HG02970 (cell line): ENCODE results near the gene HCN4.
"Not testable (repeated sequence)": the region's sequence is repeated elsewhere in the genome, so short reads cannot be mapped to it uniquely, and the experiment has no call there.

ENCODE experiments used
- ATAC-seq: cut with Tn5 transposase; IDR thresholded peaks from one replicate; pipeline ENCODE4 v1.9.1; 2021; ENCODE audit warnings: mild to moderate bottlenecking, moderate library complexity, moderate number of reproducible peaks; ENCODE audit not compliant: unreplicated experiment, low FRiP score

HCN4 gene

GRCh38 chr15:73368301-73369136, at the start of gene HCN4:
Gene HCN4 (minus strand): TSS chr15:73368958. CDS start chr15:73368270, 688 bp downstream.
- ATAC-seq, result no peak

- no peak for ATAC-seq
These were observed 46.1 kb upstream of the HCN4 start for GRCh38 chr15:73414876-73415275.

DNA sequence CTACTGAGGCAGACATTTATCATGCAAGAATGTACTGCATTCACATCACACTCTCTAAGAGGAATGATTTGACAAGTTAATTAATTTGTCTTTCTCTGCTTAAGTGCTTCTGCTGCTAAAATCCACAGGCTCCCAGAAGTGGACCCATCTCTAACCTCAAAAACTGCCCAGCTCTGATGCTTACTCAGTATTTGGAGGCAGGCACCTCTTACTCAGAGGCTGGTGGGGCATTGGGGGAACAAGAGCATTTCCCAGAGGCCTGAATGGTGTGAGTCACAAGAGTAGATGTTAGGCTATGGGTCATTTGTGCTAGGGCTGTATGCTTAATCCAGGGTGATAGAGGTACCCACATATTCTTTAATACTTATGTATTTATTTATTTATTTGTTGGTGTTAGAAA, 34.4 kb upstream of the HCN4 start:
- ATAC-seq, result no peak

DNA sequence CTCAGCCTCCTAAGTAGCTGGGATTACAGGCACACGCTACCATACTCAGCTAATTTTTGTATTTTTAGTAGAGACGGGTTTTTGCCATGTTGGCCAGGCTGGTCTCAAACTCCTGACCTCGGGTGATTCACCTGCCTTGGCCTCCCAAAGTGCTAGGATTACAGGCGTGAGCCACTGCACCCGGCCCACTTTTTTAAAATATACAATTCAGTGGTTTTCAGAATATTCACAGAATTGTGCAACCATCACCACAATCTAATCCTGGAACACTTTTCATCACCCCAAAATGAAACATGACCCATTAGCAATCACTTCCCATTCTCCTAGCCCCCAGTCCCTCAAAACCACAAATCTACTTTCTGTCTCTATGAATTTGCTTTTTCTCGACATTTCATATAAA, 31.5 kb upstream of the HCN4 start:
- not testable (repeated sequence) for ATAC-seq

DNA sequence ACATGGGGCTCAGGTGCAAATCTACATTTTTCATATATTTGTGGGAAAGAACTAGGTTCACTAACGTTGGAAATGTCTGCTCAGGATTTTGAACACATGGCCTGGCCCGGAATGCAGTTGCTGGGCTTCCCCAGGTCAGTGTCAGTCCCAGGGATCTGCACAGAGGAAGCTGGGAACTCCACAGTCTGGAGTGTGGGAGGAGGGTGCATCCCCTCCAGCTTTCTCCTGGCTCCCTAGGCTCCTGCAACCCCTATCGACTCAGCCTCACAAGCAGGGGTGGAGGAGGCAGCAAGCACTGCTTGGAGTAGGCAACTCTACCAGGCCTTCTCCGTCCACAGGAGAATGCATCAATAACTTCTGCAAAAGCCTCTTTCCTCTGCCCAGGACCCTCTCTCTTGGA, 30.1 kb upstream of the HCN4 start:
- no peak for ATAC-seq

DNA sequence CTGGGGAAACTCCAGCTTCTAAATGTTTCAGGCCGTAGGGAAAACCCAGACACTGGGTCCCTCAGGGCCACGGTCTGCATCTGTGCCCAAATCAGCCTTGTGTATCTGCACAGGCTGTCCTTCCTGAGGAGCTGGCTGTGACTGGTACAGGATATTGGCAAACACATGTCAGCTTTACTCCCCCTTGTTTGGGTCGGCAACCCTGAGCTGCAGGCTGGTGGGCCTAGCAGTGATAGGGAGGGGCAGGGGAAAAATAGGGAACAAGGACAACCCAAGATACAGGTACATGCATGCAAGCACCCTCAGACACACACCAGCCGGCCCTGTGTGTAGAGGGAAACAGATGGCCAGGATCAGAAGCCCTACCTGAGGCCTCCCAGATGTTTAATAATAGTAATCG, 28.7 kb upstream of the HCN4 start:
- no peak for ATAC-seq

GRCh38 chr15:73395671-73396070, 26.9 kb upstream of the HCN4 start:
- ATAC-seq, result no peak

DNA sequence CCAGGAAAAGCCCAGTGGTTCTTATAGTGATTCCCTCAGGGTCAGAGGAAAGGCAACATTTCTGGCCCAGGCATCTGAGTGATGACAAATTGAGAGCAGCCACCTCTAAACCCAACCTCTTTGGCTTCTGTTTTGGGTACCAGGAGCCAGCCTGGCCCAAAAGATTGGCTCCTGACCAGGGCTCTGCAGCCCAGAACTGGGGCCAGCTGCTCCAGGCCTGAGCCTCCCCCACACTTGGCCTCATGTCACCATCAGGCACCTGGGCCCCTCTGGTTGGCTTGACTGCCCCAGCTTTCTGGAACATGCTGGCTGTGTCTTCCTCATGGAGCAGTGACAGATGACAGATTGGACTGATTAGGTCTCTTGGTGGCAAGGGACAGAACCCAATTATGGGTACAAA, 26.0 kb upstream of the HCN4 start:
- no peak for ATAC-seq

DNA sequence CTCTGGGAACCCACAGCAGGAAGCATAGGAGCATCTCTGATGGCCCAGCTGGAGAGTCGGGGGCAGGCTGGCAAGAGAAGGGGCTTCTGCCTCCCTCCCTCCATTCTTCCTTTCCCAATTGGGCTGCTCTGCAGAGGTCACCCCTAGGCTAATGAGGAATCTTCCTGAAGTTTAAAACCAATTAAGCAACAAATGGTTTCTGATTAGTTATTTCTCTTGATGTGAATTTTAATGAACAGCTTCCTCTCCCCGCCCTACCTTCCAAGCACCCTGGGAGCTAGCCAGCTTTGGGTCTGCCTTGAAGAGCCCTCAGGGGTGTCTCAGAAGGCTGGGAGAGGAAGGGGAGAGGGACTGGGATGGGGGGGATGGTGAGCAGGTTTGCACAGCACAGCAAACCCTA, 24.6 kb upstream of the HCN4 start:
- no peak for ATAC-seq

DNA sequence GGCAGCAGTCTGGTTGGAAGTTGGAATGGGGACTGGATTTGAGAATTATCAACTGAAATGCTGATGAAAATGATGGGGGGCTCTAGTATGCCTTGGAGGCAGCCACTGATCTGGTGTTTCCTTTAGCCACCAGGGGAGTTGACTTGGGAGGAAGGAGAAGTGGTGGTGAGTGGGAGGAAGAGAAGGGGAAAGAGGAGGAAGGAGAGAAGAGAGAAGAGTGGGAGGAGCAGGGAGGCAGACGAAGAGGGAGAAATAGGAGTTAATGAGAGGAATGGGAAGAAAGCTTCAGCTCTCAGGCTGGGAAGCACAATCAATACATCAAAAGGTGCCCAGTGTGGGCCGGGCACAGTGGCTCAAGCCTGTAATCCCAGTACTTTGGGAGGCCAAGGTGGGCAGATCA, 23.3 kb upstream of the HCN4 start:
- ATAC-seq, result no peak

- ATAC-seq, result no peak
These were observed 22.5 kb upstream of the HCN4 start for GRCh38 chr15:73391128-73391872.

GRCh38 chr15:73389971-73390544, 21.3 kb upstream of the HCN4 start:
- ATAC-seq, result no peak

- no peak for ATAC-seq
These were observed 20.8 kb upstream of the HCN4 start for GRCh38 chr15:73389539-73389938.

DNA sequence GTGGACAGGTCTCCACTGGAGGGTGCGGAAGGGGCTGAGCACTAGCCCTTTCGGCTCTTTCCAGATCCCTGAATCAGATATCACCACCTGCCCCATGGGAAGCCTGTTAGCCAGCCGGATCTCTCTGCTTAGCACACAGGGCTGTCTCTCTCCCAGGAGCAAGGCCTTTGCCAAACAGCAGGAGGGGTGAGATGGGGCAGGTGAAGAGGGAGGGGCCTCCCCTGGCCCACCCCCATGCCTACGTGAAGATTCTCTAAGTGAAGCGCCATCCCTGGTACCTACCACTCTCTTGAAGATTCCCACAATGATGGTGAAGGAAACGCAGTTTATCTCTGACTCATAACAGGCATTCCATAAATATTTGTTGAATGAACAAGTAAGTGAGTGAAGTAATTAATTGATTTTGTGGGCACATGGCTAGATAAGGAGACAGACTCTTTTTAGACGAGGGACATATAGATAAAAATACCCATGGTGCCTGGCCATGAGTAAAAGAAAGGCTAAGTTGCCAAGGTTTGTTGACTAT, 19.6 kb upstream of the HCN4 start:
- ATAC-seq, result no peak

DNA sequence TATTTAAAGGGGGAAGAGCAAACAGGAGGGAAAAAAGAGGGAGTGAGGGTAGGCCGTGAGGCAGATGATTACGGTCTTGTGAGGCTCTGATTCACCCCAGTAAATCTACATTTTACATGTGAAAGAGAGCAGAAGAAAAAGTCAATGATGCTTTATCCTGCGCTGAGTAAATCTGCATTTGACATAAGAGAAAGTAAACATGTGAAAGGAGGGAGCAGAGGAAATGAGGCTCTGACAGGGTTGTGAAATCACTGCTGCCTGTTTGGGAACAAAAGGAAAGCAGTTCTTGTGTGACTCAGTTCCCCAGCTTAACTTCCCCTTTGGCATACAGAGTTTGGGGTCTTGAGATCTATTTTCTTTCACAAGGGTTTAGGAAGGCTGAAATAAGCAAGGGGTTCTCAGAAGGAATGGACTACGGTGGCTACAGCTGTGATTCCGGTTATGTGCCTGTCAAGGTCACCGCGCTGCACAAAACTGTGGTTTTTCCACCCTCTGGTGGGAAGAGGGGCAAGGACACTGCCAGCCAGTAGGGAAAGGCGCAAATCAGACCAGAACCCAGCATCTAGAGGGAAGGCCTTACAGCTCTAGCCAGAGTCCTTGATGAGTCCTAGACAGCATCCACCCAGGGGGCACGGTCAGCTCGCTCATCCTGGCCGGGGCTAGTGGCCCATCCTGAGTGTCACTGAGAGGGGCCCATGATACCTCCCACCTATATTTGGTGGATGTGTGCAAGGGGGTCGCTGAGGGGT, 18.9 kb upstream of the HCN4 start:
- ATAC-seq, result no peak

DNA sequence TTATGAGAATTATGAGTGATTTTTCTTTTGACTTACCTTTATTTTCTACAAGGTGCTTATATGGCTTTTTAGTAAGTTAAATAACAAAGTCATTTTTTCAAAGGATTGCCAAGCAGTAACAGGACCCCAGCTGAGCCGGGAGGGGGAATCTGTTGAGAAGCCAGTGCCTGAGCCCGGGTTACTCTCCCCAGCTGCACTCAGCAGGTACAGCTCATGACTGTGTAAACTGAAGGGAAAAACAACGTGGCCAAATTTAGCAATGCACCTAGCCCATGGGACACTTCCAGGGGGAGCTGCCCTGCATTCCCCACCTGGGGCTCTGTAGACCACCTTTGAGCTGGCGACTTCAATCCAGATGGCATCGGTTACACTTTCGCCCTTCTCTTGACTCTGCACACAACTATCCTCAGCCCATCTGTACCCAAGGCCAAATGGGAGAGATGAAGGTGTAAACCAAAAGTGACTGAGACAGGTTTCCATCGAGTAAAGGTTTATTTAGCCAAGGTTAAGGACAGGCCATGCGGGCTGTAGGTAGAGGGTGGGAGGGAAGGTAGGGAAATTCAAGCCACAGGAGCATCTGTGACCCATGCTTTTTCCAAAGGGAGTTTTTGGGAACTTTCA, 18.2 kb upstream of the HCN4 start:
- ATAC-seq, result no peak

DNA sequence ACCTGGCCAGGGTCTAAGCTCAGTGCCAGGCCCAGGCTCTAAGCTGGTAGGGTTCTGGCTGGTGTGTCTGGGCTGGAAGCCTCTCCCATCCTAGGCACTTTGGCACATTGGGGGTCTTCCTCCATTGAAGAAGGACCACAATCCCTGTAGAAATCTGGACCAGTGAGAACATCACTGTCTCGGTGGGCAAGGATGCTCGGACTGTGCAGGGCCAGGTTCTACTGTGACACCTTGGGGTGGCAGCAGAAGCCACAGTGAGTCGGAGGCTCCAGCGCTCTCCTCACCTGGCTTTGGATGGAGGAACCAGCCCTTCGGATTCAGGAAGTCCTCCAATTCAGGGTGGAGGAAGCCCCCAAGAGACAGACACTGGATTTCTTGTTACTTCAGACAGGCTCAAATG, 17.5 kb upstream of the HCN4 start:
- no peak for ATAC-seq

- no peak for ATAC-seq
These were observed 16.4 kb upstream of the HCN4 start for GRCh38 chr15:73385205-73385604.

DNA sequence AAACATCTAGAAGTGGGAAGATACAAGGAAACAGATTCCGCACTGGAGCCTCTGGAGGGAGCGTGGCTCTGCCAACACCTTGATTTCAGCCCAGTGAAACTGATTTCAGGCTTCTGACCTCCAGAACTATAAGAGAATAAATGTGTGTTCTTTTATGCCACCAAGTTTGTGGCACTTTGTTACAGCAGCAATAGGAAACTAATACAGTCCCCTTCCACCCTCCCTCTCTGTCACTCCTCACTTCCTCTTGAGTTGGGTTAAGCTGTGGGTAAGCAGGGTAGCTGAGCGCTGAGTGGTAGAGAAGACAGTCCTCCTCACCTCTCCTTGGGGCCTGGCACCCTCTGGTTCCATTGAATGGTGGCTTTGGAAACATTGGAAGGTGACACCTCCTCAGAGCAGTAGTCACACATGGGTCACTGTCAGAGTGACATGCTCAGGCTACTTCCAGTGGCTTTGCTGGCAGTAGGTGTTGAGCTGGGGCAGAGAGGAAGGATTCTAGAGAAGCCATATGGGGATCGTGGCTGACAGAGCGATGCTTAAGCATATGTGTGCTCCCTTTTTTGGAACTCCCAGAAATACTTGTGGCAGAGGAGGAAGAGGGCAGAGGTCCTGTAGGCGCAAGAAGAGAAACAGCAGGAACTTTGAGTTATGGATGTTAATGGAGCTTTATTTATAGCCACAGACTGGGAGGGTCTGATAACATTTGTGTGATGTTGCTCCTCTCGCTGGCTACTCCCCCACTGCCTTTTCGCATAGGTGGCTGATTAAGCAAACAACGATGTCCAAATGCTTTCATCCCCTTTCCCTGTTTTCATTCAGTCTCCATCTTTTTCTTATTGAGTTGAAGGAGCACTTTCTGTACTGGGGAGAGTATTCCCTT, 14.8 kb upstream of the HCN4 start:
- ATAC-seq, result no peak
